CD1c-positive myeloid dendritic cell (primary cell): ENCODE data around the gene LARP4B.

ENCODE experiments used
- DNase-seq: peaks from one replicate; pipeline ENCODE4 v3.0.0-alpha.2; 2016; ENCODE audit errors: extremely low spot score

Gene LARP4B

DNA sequence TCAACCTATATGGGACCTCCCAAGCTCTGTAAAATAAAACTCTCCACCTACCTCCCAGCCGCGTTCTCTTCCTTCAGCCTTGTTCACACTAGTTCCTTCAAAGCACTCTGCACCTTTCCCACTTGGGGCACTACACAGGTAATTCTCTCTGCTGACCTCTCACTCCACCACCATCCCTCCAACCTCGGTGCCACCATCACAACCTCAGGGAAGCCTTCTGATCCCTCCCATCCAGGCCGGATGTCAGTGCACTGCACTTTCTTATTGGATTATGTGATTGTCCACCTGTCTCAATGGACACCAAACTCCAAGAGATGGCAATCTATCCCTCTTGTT is 7.0 kb downstream of the LARP4B start:
- no peak for DNase-seq

- no peak for DNase-seq
These were observed 7.5 kb downstream of the LARP4B start for GRCh38 chr10:923844-924523.

DNA sequence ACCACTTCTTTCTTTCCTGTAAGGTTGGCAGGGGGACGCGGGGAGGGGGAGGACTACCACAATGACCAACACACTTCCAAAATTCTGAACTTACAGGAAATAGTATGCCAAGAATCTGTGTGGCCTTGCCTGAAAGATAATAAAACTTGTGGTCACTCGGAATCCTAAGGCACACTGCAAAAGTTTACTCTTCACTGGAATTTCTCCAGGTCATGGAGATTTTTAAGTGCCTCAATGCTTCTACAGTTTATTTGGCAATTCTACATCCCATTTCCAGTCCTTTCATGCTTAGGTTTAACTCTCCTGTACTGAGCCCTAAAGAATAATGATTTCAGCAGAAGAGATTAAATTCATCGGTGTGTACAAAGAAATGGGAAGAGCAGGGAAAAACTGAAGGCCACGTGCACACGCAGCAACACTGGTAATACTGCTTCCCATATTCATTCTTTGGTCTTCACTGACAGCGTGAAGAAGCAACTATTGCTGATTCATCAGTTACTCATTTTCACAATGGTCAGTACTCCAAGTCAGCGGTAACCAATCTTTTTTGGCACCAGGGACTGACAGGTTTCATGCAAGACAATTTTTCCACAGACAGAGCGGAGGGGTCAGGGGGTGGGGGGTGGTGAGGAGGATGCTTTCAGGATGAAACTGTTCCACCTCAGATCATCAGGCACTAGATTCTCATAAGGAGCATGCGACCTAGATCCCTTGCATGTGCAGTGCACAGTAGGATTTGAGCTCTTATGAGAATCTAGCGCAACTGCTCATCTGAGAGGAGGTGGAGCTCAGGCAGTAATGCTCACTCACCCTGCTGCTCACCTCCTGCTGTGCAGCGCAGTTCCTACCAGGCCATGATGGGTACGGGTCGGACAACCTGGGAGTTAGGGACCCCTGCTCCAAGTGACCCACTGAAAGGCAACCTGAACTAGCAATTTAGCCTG is 9.8 kb downstream of the LARP4B start:
- DNase-seq, result peak; percentile 20

DNA sequence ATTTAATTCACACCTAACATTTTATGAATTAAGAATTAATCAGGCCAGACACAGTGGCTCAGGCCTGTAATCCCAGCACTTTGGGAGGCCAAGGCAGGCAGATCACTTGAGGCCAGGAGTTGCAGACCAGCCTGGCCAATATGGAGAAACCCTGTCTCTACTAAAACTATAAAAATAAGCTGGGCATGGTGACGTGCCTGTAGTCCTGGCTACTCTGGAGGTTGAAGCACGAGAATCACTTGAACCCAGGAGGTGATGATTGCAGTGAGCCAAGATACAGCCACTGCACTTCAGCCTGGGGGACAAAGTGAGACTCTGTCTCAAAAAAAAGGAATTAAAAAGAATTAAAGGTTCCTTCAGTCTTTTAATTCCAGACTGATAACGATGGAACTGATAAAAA is 11.1 kb downstream of the LARP4B start:
- no peak for DNase-seq

GRCh38 chr10:919481-919880 is 12.0 kb downstream of the LARP4B start:
- DNase-seq, result no peak

GRCh38 chr10:917999-918398 is 13.5 kb downstream of the LARP4B start:
- DNase-seq, result no peak

GRCh38 chr10:917416-917720 is 14.1 kb downstream of the LARP4B start:
- no peak for DNase-seq

GRCh38 chr10:916716-917415 is 14.6 kb downstream of the LARP4B start:
- no peak for DNase-seq

- DNase-seq, result no peak
These were observed 21.7 kb downstream of the LARP4B start for GRCh38 chr10:909831-910230.

GRCh38 chr10:905972-906371 is 25.5 kb downstream of the LARP4B start:
- DNase-seq, result no peak

DNA sequence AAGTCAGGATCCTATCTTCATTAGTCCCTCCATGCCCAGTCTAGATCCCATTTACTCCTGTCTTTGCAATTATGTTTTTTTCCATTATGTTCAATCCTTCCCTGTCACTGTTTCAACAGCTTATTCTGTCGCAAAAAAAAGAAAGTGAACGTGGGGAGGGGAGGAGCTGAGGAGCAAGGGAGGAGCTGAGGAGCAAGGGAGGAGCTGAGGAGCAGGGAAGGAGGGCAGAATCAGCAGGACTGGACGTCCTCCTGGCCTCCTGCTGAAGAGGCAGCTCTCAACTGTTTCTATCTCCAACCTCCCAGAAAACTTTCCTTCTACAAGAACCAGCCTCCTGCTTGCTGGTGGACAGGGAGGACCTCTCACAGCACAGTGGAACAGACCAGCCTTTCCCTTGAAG is 26.0 kb downstream of the LARP4B start:
- no peak for DNase-seq

DNA sequence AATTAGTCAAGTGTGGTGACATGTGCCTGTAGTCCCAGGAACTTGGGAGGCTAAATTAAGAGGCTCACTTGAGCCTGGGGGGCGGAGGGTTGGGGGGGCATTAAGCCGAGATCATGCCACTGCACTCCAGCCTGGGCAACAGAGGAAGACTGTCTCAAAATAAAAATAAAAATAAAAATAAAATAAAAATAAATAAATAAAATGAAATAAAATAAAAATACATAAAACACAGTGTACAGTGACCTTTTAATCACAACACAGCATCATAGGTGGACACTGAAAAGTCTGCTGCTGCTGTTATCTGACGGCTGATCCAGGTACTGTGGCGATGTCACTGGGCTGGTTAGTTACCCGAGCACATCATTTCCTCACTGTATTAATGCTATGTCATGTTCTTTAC is 27.1 kb downstream of the LARP4B start:
- DNase-seq, result no peak

DNA sequence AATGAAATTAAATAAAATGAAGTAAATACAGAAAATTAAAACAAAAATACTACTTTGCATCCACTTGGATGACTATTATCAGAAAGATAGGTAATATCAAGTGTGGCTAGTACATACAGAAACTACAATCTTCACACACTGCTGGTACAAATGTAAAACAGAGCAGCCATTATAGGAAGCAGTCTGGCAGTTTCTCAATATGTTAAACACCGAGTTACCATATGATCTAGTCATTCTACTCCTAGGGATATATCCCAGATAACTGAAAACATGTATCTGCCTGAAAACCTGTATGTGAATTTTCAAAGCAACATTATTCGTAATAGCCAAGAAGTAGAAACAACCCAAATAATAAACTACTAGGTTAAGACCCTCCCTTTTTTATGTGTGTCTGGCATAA is 33.4 kb downstream of the LARP4B start:
- no peak for DNase-seq

DNA sequence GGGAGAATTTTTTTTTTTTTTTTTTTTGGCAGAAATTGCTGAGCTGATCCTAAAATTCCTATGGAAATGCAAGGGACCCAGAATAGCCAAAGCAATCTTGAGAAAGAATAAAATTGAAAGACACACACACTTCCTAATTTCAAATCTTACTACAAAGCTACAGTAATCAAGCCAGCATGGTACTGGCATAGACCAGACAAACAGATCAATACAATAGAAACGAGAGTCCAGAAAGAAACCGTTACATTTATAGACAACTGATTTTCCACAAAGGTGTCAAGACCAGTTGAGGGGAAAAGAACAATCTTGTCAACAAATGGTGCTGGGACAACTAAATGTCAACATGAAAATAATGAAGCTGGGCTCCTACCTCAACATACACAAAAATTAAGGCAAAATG is 34.5 kb downstream of the LARP4B start:
- DNase-seq, result no peak

- DNase-seq, result no peak
These were observed 36.2 kb downstream of the LARP4B start for GRCh38 chr10:895324-895723.

DNA sequence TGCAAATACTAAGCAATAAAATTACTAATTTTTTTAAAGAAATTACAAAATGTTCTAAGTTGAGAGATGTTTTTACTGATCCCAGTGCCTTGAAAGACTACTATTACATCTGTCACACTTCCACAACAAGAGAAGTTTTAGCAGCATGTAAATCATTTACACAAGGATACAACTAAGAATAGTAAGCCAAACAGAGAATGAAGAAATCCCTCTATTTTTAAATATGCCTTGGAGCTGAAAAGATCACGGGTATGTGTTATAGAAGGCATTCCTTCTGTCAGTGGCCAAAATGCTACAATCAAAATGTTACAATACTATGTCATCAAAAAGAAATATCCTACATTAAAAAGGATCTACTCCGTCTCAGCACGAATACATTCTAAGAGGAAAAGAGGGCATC is 52.6 kb downstream of the LARP4B start:
- no peak for DNase-seq

DNA sequence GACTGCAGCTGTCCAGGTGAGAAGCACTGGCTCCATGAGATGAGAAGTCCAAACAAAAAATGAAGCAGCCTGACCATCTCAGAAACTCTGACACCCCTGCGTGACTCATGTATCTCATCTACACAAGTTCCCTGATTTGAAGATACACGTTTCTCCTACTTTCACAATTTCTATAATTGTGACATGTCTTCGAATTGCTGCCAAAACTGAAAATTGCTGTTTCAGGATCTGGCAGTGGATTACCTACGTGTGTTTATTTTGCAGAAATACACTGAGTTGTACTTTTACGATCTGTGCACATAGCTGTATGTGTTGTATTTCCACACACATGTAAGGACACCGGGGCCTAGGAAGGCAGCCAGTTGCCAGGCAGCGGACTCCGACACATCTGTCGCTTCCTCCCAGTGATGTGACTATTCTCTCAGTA is 53.2 kb downstream of the LARP4B start:
- DNase-seq, result no peak

DNA sequence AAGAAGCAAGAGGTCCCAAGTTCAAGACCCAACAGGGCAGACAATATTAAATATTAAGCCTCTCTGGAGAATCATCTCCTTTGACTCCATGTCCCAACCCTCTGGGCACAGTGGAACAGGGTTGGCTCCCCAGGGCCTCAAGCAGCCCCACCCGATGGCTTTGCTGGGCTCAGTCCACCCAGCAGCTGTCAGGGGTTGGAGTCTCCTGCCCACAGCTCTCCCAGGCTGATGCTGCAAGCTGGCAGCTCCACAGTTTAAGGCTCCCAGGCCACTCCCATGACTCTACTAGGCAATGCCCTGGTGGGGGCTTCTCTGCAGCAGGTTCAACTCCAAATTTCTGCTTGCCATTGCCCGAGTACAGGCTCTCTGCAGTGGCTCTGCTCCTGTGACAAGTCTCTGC is 55.1 kb downstream of the LARP4B start:
- no peak for DNase-seq

GRCh38 chr10:873020-873419 is 58.5 kb downstream of the LARP4B start:
- no peak for DNase-seq

- no peak for DNase-seq
These were observed 59.5 kb downstream of the LARP4B start for GRCh38 chr10:871951-872403.

DNA sequence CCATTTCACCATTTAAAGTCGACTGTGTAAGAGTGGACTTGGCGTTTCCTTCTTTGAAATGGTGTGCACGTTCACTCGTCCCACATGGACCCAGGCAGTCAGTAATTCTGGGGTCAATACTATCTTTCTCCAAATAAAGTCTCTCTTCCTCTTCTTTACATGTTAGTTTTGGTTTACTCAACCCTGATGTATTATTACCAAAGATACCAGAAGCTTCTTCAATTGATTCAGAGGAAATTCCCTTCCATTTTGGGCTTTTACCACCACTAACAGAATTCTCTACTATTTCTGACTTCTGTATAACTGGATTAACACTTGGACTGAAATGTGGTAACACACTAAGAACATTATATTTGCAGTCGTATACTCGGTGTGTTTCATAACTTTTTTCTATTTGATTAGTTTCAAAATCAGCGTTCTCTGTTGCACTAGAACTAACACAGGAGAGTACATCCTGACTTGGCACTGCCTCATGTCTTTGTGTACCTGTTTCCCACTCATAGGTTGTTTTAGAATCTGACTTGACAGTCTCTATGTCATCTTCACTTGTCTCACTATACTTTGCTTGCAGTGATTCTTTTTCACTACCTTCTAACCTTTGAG is 60.8 kb downstream of the LARP4B start:
- DNase-seq, result no peak

GRCh38 chr10:869171-869570 is 62.3 kb downstream of the LARP4B start:
- no peak for DNase-seq
